IPS-11a (cell line): ENCODE results near the gene PRXL2B.

Experiments
- H3K4me3 ChIP-seq: one replicate; pipeline ENCODE4 v1.5.1; 2013; ENCODE audit warnings: low read depth, low read length, control low read depth

Gene PRXL2B

GRCh38 chr1:2596530-2597333 is 10.2 kb downstream of the PRXL2B start:
- no peak overlapping the region for H3K4me3 ChIP-seq

- no peak overlapping the region for H3K4me3 ChIP-seq
These were observed 11.1 kb downstream of the PRXL2B start for GRCh38 chr1:2597441-2598328.

DNA sequence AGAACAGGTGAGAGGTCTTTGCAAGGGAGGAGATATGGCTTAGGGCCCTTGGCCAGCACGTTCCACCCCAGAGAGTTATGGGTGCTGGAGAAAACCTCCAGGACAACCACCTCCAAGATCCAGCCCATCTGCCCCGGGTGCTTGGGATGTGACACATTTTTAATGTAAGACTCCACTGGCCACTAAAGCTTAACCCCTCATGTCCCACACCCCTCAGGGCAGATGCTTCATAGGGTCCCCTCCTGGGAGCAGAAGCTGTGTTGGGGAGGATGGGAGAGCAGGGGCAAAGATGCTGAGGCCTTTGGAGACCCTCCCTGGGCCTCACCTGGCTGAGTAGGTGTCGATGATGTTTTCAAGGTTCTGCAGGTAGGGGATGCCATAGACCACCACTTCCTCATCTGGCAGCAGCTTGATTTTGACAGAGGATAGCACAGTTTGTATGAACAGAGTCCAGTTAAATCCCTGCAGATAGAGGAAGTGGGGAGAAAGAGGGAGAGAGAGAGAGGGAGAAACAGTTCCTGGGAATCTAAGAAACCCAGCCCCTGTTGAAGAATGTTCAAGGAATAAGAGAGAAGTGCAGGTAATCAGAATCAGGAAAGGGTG is 11.9 kb downstream of the PRXL2B start:
- H3K4me3 ChIP-seq, result no peak overlapping the region

DNA sequence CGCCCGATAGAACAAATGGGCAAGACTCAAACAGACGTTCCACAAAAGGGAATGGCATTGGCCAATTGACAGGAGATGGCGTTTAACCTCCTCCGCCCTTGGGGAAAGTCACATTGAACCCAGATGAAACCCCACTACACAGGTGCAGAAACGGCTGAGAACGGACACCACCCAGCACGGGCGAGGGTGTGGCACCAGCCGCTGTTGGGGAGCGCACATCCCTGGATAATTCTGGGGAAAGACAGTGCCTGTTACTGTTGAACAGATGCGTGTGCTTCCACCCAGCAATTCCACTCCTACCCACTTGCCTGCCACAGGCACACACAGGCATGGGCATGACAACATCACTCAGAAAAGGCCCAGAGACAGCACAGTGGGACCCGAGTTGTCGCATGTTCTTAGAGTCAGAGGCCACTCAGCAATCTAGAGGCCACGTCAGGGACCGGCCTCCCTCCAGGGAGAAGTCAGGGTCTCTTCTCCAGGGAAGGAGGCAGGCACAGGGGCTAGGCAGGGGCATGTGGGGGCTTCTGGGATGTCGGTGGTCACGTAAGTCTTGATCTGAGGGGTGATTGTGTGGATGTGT is 15.2 kb downstream of the PRXL2B start:
- H3K4me3 ChIP-seq, result no peak overlapping the region

DNA sequence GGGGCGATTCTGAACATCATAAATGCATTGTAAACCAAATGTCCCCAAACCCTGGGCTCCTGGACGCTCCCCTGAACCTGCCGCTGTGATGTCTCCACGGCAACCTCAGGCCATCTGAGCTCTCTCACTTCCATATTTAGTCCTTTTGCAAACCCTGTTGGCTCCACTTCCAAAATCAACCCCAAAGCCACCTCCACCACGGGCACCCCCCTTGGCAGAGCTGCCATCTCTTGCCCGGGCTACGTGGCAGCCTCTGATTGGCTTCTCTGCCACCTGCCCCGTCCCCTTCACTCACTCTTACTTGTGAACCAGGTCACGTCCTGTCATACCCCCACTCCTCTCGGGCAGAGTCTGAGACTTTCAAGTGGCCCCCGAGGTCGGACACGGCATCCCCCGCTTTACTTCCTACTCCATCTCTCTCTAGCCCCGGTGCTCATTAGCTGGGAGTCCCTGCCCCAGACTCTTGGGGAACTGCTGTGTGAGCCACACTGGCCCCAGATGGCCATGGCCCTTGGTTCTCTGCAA is 15.8 kb downstream of the PRXL2B start:
- H3K4me3 ChIP-seq, result no peak overlapping the region

- no peak overlapping the region for H3K4me3 ChIP-seq
These were observed 16.4 kb downstream of the PRXL2B start for GRCh38 chr1:2602866-2603520.

DNA sequence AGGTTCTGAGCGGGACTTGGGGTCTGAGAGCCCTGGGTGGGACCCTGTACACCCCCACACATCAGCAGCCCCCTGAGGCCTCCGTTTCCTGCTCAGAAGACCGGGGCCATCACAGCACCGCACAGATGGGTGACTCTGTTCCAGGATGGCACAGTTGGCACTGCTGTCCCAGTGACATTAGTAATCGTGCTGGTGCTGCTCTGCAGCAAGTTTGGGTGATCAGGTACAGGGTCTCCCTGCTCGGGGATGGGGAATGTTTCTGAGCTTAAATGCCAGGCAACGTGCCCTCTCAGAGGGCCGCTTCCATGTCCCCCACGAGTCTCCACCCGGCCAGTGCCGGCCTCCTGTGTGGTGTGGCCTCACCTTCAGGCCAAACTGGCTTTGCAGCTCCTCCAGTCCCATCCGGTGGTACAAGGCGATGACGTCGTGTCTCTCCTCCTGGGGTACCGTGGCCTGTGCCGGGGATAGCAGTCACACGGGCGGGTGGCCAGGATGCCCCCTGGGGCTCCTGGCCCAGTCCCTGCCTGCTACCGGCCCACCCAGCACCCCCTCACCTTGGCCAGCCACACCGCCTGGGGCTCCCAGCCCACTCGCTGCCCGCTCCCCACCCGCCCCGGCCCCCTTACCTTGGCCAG is 17.1 kb downstream of the PRXL2B start:
- no peak overlapping the region for H3K4me3 ChIP-seq

DNA sequence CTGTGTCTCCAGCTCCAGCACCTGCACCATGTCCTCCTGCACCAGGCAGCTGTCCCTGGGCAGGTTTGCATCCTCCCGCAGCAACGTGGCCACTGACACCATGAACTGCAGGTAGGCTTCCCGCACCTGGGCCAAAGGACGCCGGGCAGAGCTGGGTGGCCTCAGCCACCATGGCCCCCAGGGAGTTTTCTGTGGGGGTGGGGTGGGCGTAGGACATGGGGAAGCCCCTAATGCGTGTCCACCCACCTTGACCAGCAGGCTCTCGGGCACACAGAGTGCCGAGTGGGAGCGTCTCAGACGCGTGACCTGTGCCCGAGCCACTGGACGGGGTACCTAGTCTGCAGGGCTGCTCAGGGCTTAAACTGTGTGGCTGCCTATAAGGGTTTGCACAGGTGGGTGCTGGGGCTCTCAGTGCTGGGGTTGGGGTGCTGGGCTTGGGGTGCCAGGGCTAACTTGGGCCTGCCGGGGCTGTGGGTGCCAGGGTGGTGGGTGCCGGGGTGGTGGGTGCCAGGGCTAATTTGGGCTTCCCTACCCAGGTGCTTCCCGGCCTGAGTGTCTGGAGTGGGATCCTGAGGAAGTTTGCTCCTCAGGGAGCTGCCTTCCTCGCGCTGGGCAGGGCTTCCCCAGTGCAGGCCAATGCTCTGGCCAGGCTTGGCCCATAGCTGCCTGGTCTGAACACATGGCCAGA is 17.7 kb downstream of the PRXL2B start:
- H3K4me3 ChIP-seq, result no peak overlapping the region

- no peak overlapping the region for H3K4me3 ChIP-seq
These were observed 18.4 kb downstream of the PRXL2B start for GRCh38 chr1:2604844-2605508.

GRCh38 chr1:2605509-2606395 is 19.2 kb downstream of the PRXL2B start:
- no peak overlapping the region for H3K4me3 ChIP-seq

DNA sequence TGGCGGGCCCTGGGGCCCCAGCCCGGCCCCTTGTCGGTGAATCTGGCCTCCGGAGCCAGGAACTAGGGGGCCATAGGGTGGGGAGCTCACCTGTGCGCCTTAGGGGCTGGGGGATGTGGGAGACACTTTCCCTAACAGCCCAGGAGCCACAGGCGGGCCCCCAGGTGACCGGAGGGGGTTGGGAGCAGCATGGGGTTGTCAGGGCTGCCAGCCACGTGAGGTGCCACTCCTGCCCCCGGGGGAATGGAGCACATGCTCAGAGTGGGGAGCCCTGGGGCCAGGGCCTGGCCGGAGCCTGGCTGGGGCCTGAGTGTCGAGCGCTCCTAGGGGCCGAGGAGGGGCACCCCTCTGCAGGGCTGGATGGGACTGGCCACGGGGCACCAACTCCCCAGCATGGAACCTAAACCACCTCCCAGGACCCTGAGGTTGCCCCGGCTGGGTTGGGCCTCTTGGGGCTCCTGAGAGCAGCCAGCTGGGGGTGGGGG is 19.9 kb downstream of the PRXL2B start:
- no peak overlapping the region for H3K4me3 ChIP-seq

DNA sequence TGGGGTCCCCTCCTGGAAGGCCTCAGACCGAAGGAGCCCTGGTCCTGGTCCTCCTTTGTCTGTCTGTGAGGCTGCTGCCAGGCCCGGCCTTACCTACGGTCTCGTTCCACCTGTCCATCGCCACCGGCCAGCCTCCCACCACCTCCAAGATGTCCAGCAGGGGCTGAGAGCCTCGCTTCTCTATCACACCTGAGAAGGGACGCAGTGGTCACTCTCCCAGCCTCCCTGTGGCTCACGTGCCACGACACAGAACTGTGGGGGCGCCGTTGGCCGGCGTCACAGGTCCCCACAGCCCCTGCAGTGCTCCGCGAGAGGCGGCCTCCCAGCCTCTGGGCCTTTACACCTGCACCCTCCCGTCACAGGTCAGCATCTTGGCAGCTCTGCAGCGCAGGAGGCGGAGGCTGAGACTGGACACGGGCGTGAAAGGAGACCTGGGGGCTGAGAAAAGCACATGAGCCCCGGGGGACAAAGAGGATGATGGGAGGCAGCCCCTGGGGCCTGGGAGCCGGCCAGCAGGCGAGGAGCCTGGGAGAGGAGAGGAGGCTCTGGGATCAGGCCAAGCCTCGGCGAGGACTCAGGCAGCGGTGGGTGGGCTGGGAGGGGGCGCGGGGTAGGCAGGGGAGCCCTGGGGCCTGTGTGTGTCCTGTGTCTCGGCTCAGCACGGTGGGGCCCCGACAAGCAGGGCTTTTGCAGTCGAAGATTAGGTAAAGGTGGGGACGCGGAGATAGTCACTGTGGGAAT is 20.5 kb downstream of the PRXL2B start:
- no peak overlapping the region for H3K4me3 ChIP-seq

GRCh38 chr1:2607641-2608091 is 21.1 kb downstream of the PRXL2B start:
- no peak overlapping the region for H3K4me3 ChIP-seq

GRCh38 chr1:2609319-2610035 is 22.9 kb downstream of the PRXL2B start:
- no peak overlapping the region for H3K4me3 ChIP-seq

DNA sequence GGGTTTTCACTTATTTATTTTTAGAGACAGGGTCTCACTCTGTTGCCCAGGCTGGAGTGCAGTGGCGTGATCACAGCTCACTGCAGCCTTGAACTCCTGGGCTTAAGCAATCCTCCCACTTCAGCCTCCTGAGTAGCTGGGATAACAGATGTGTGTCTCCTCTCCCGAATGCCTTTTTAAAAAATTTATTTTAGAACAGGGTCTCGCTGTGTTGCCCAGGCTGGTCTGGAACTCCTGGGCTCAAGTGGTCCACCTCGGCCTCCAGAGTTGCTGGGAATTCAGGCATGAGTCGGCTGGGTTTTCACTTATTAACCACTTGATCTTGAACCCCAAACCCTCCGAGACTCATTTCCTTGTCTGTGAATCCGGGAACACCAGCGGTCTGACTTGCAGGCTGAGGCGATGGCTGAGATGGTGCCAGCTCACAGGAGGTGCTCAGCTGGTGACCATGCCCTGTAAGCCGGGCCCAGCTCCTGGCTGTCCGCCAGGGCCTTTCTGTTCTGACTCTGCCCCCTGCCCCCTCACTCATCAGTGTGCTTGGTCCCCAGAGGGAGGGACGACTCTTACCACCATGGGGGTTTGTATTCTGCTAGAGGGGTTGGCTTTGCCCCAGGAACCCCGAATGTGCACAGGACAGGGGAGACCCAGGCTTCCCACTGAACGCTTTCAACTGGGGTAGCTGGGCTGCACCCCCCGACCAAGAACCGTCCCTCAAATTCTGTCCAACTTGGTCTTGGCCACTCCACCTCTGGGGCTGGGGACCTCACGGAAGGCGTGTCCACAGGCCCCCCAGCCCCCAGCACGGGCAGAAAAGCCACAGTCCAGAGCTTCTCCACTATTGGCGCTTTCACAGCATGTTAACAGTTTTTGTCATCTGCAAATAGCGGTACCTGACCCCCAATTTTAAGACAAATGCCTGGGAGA is 23.7 kb downstream of the PRXL2B start:
- no peak overlapping the region for H3K4me3 ChIP-seq
